Peyer's patch (tissue), 4 donors: ENCODE results near the gene MAPKAPK3.

Source experiments
- POLR2A ChIP-seq, 2 donors: fragments of 450-650 bp; IDR thresholded peaks; one replicate each; pipeline ENCODE4 v1.5.1; 2017; ENCODE audit warnings: antibody characterized with exemption in 2 of 2, mild to moderate bottlenecking in 2 of 2, moderate library complexity in 2 of 2
- TF ChIP-seq, protein P1 (sequence below), 6 experiments: fragments of 450-650 bp in 4 of 6; fragments of 200-600 bp in 2 of 6; sonication (generic) in 1 of 6; IDR thresholded peaks; one replicate each; pipeline ENCODE4 v1.5.1; 2017 to 2019; ENCODE audit warnings: antibody characterized with exemption in 6 of 6, mild to moderate bottlenecking in 3 of 6, moderate library complexity in 1 of 6

DNA sequence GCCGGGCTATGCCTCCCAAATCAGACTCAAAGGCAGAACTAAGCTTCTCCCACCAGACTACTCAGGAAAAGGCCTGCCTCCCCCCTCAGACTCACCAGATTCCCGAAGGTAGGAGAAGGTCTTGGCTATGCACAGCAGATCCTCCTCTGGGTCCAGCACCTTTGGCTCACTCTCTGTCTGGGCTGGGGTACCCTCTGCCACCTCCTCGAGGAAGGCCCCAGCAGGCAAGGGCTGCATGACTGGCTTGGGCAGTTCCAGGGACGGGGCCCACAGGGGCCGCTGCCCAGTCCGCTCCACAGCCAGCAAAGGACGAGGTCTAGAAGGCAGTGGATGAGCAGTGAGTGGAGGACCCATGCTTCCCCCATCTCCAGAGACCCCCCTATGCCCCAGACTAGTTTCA lies 8.7 kb upstream of the MAPKAPK3 start:
- TF ChIP-seq, protein P1, sequence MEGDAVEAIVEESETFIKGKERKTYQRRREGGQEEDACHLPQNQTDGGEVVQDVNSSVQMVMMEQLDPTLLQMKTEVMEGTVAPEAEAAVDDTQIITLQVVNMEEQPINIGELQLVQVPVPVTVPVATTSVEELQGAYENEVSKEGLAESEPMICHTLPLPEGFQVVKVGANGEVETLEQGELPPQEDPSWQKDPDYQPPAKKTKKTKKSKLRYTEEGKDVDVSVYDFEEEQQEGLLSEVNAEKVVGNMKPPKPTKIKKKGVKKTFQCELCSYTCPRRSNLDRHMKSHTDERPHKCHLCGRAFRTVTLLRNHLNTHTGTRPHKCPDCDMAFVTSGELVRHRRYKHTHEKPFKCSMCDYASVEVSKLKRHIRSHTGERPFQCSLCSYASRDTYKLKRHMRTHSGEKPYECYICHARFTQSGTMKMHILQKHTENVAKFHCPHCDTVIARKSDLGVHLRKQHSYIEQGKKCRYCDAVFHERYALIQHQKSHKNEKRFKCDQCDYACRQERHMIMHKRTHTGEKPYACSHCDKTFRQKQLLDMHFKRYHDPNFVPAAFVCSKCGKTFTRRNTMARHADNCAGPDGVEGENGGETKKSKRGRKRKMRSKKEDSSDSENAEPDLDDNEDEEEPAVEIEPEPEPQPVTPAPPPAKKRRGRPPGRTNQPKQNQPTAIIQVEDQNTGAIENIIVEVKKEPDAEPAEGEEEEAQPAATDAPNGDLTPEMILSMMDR (IDR thresholded peaks at IDR 0.05) = no peak
- no peak for TF ChIP-seq POLR2A (IDR thresholded peaks at IDR 0.05)
